DND-41 (cell line): ENCODE data around the gene ADM.

Experiments
- ATAC-seq: fragments of 200-7000 bp; cut with Tn5 transposase; 3 replicates; pipeline ENCODE4 v1.9.1; 2021; ENCODE audit warnings: low read depth; ENCODE audit not compliant: insufficient read depth
- DNase-seq: peaks from one replicate; pipeline ENCODE4 v3.0.0-alpha.2; 2020
- H2AFZ ChIP-seq: 2 replicates; pipeline ENCODE4 v1.6.0; 2012; ENCODE audit warnings: low read depth, low read length
- H3K27ac ChIP-seq: 2 replicates; pipeline ENCODE4 v1.5.1; 2012; ENCODE audit warnings: low read length, inconsistent platforms
- H3K27me3 ChIP-seq: fragments of 200-600 bp; sonication (generic); 2 replicates; pipeline ENCODE4 v1.6.0; 2012; ENCODE audit warnings: low read length, mild to moderate bottlenecking, inconsistent platforms; ENCODE audit not compliant: insufficient read depth, poor library complexity
- H3K36me3 ChIP-seq: 2 replicates; pipeline ENCODE4 v1.5.1; 2012; ENCODE audit warnings: low read length, inconsistent platforms; ENCODE audit not compliant: insufficient read depth
- H3K4me1 ChIP-seq: 2 replicates; pipeline ENCODE4 v1.5.1; 2012; ENCODE audit warnings: mild to moderate bottlenecking, low read length; ENCODE audit not compliant: insufficient read depth
- H3K4me2 ChIP-seq: 2 replicates; pipeline ENCODE4 v1.6.0; 2012; ENCODE audit warnings: mild to moderate bottlenecking, moderate library complexity, low read length, inconsistent platforms; ENCODE audit not compliant: insufficient read depth
- H3K4me3 ChIP-seq, 2 experiments: fragments of 200-600 bp in 1 of 2; shearing (Covaris generic) in 1 of 2; 2 replicates each; pipeline ENCODE4 v1.5.1; 2012 to 2016; ENCODE audit warnings: inconsistent platforms in 2 of 2, low read length in 2 of 2, mild to moderate bottlenecking in 2 of 2, low read depth in 1 of 2, moderate library complexity in 1 of 2
- H3K79me2 ChIP-seq: 2 replicates; pipeline ENCODE4 v1.6.0; 2012; ENCODE audit warnings: low read length, inconsistent platforms; ENCODE audit not compliant: insufficient read depth
- H3K9ac ChIP-seq: 2 replicates; pipeline ENCODE4 v1.6.0; 2012; ENCODE audit warnings: low read depth, mild to moderate bottlenecking, inconsistent platforms, low read length, moderate library complexity
- H3K9me3 ChIP-seq: 2 replicates; pipeline ENCODE4 v1.5.1; 2012; ENCODE audit warnings: low read length, moderate library complexity, mild to moderate bottlenecking, inconsistent platforms; ENCODE audit not compliant: insufficient read depth, severe bottlenecking
- H4K20me1 ChIP-seq: 2 replicates; pipeline ENCODE4 v1.6.0; 2012; ENCODE audit warnings: low read length; ENCODE audit not compliant: insufficient read depth
- EZH2 ChIP-seq: IDR thresholded peaks from 3 replicates; pipeline ENCODE4 v1.6.1; 2012; ENCODE audit warnings: borderline replicate concordance, low read depth, mild to moderate bottlenecking, moderate library complexity, low read length, inconsistent platforms; ENCODE audit not compliant: severe bottlenecking
- TF ChIP-seq, protein P1 (sequence below): IDR thresholded peaks from 2 replicates; pipeline ENCODE4 v1.5.1; 2012; ENCODE audit warnings: borderline replicate concordance, low read length, moderate library complexity, mild to moderate bottlenecking; ENCODE audit not compliant: poor library complexity, severe bottlenecking; ENCODE audit errors: extremely low read depth

ADM gene

DNA sequence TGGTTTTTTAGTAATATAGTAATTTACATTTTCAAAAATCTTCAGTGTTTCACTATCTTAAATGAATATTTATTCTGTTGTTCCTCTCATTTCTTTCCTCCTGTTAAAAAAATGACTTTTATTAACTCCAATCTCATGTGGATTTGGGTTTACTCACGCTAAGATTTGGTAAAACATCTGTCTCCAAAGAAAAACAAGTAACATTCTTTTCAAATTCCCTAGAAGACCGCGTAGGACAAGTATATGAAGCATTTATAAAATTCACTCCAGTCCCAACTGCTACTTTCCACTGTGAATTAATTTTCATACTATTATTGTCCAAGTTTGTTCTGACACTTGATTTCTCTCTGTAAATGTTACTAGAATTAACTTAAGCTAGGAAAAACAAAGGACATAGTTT is 37.1 kb upstream of the ADM start:
- ATAC-seq: no peak
- no peaks in the 10 kb centered on the region for H3K9me3 ChIP-seq
- H3K4me2 ChIP-seq: no peak overlapping the region
- no peak overlapping the region for H3K27ac ChIP-seq
- H3K27me3 ChIP-seq: no peaks in the 10 kb centered on the region
- no peaks in the 10 kb centered on the region for H3K36me3 ChIP-seq
- H3K4me1 ChIP-seq: no peaks in the 10 kb centered on the region
- no peak for DNase-seq
- peaks cover 6% of the 10 kb centered on the region for H3K79me2 ChIP-seq
- no peak overlapping the region for H2AFZ ChIP-seq
- H3K9ac ChIP-seq: no peak overlapping the region
- H3K4me3 ChIP-seq: no peak overlapping the region
- H4K20me1 ChIP-seq: peaks cover 4% of the 10 kb centered on the region; the same call in 1 of the 2 replicates
- TF ChIP-seq EZH2: no peak
- TF ChIP-seq, protein P1, sequence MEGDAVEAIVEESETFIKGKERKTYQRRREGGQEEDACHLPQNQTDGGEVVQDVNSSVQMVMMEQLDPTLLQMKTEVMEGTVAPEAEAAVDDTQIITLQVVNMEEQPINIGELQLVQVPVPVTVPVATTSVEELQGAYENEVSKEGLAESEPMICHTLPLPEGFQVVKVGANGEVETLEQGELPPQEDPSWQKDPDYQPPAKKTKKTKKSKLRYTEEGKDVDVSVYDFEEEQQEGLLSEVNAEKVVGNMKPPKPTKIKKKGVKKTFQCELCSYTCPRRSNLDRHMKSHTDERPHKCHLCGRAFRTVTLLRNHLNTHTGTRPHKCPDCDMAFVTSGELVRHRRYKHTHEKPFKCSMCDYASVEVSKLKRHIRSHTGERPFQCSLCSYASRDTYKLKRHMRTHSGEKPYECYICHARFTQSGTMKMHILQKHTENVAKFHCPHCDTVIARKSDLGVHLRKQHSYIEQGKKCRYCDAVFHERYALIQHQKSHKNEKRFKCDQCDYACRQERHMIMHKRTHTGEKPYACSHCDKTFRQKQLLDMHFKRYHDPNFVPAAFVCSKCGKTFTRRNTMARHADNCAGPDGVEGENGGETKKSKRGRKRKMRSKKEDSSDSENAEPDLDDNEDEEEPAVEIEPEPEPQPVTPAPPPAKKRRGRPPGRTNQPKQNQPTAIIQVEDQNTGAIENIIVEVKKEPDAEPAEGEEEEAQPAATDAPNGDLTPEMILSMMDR: no peak

DNA sequence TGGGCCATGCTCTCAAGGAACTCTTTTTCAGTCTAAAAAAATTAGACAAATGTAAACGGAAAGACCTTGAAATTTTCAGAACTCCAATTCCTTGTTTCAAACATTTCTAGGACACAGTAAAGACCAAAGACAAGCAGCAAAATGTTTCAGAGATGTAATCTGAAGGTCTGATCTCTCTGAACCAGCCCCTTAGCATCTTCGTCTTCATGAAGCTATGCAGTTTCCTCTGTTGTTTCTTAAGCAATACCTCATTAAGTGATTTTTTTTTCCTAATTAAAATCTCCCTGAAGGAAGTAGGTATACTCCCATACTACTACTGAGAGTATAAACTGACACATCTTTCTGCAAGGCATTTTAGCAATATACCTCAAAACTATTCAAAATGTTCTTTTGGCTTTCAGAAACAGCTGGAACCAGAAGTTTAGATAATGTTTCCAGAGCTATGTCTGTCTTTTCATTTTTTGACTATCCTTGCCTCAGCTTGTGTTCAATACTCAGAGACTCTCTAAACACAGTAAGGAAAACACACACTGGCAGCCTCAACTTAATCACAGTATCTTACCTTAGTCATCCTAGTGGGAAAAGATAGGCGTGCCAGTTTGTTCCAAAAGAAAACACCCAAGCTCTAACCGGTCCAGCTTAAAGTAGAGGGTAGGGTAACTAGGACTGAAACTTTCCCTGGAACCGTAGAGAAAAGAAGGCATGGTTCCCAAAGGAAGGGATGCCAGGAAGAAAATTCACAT is 36.0 kb upstream of the ADM start:
- H4K20me1 ChIP-seq: peaks cover 4% of the 10 kb centered on the region; the same call in 1 of the 2 replicates
- H2AFZ ChIP-seq: no peak overlapping the region
- H3K27ac ChIP-seq: no peak overlapping the region
- H3K4me3 ChIP-seq: no peak overlapping the region
- DNase-seq (no peak), ATAC-seq (no peak)
- peaks cover 6% of the 10 kb centered on the region for H3K79me2 ChIP-seq
- TF ChIP-seq EZH2: no peak
- TF ChIP-seq, protein P1: no peak
- no peaks in the 10 kb centered on the region for H3K27me3 ChIP-seq
- H3K9me3 ChIP-seq: no peaks in the 10 kb centered on the region
- no peaks in the 10 kb centered on the region for H3K4me1 ChIP-seq
- H3K9ac ChIP-seq: no peak overlapping the region
- H3K4me2 ChIP-seq: no peak overlapping the region
- no peaks in the 10 kb centered on the region for H3K36me3 ChIP-seq

DNA sequence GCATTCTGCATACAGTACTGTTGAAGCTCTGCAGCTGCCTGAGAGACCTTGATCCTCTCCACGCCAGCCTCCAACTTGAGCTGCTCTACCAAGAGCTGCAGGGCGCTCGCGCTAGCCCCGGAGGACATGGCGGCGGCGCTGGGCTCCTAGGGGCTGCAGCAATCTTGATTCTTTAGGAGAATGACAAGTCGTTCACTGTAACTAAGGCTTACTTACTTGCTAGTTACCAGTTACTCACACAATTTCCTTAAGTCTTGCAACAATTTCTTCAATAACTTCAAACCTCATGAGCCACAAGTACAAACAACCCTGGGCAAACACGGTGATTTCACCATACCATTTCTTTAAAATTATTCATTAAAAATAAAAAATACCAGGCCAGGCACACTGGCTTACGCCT is 32.7 kb upstream of the ADM start:
- no peak for TF ChIP-seq EZH2
- TF ChIP-seq, protein P1: no peak
- no peak overlapping the region for H3K9ac ChIP-seq
- no peaks in the 10 kb centered on the region for H3K9me3 ChIP-seq
- peaks cover 9% of the 10 kb centered on the region; the same call in 1 of the 2 replicates for H4K20me1 ChIP-seq
- no peak overlapping the region for H2AFZ ChIP-seq
- no peaks in the 10 kb centered on the region for H3K4me1 ChIP-seq
- H3K27me3 ChIP-seq: no peaks in the 10 kb centered on the region
- H3K27ac ChIP-seq: no peak overlapping the region
- no peak for DNase-seq
- no peak overlapping the region for H3K4me2 ChIP-seq
- no peak overlapping the region for H3K4me3 ChIP-seq
- H3K79me2 ChIP-seq: peaks cover 12% of the 10 kb centered on the region
- no peaks in the 10 kb centered on the region for H3K36me3 ChIP-seq
- peak; percentile 55; the same call in 2 of the 3 replicates for ATAC-seq
